SK-N-SH (cell line): ENCODE data around the gene SPATA19. TPM values are rescaled to one million over a fixed set of nuclear protein-coding genes. Genes with fewer than 3 reads are reported as not detected.

Experiments used
- CTCF ChIA-PET: fragments of 300-600, 350-600 bp; formaldehyde crosslinking; extraction: SDS; loops from one replicate; lab custom pipeline; 2021; lab: Yijun Ruan, JAX
- POLR2A ChIA-PET: fragments of 350-600 bp; sonication (Branson Sonifier 250); formaldehyde crosslinking; extraction: SDS; loops from one replicate; lab custom pipeline; 2020; ENCODE audit warnings: antibody characterized with exemption, inconsistent platforms; lab: Yijun Ruan, JAX
- DNase-seq: peaks from one replicate; pipeline ENCODE4 v3.0.0; 2012
- H2AFZ ChIP-seq: fragments of 200-600 bp; sonication (generic); 2 replicates; pipeline ENCODE4 v1.8.1; 2016; ENCODE audit warnings: antibody characterized with exemption, mild to moderate bottlenecking, low read depth
- H3F3A ChIP-seq: fragments of 200-600 bp; sonication (generic); replicated peaks from 2 replicates; pipeline ENCODE3; 2016; ENCODE audit warnings: antibody characterized with exemption, mild to moderate bottlenecking; ENCODE audit not compliant: insufficient read depth
- H3K27ac ChIP-seq, 2 experiments: fragments of 200-500 bp in 1 of 2; fragments of 200-600 bp in 1 of 2; sonication (Bioruptor generic) in 1 of 2; sonication (generic), shearing (Covaris generic) in 1 of 2; 2 replicates each; pipeline versions ENCODE4 v1.5.1 to v1.6.1; 2014 to 2016; ENCODE audit warnings: low read depth in 2 of 2, inconsistent platforms in 1 of 2, low read length in 1 of 2, mild to moderate bottlenecking in 1 of 2, mixed read lengths in 1 of 2
- H3K27me3 ChIP-seq: fragments of 200-600 bp; sonication (generic), shearing (Covaris generic); 2 replicates; pipeline ENCODE4 v1.6.1; 2016; ENCODE audit warnings: mixed run types; ENCODE audit not compliant: insufficient read depth
- H3K36me3 ChIP-seq, 2 experiments: fragments of 200-500 bp in 1 of 2; fragments of 200-600 bp in 1 of 2; sonication (Bioruptor generic) in 1 of 2; sonication (generic) in 1 of 2; replicated peaks in 1 of 2; 2 replicates each; pipeline versions ENCODE3 to v1.5.1; 2014 to 2016; ENCODE audit warnings: low read length in 1 of 2, mild to moderate bottlenecking in 1 of 2; ENCODE audit not compliant: insufficient read depth in 2 of 2, control insufficient read depth in 1 of 2
- H3K4me1 ChIP-seq, 2 experiments: fragments of 200-500 bp in 1 of 2; fragments of 200-600 bp in 1 of 2; sonication (Bioruptor generic) in 1 of 2; sonication (generic), shearing (Covaris generic) in 1 of 2; 2 replicates each; pipeline versions ENCODE4 v1.5.1 to v1.6.1; 2014 to 2016; ENCODE audit warnings: low read depth in 1 of 2, low read length in 1 of 2, mixed run types in 1 of 2; ENCODE audit not compliant: insufficient read depth in 2 of 2, control insufficient read depth in 1 of 2
- H3K4me2 ChIP-seq: fragments of 200-600 bp; sonication (generic), shearing (Covaris generic); 2 replicates; pipeline ENCODE4 v1.6.1; 2017; ENCODE audit warnings: mixed run types
- H3K4me3 ChIP-seq, 2 experiments: fragments of 200-500 bp in 1 of 2; fragments of 200-600 bp in 1 of 2; sonication (Bioruptor generic) in 1 of 2; sonication (generic), shearing (Covaris generic) in 1 of 2; 2 replicates each; pipeline versions ENCODE4 v1.5.1 to v1.8.1; 2014 to 2016; ENCODE audit warnings: low read depth in 2 of 2, inconsistent platforms in 1 of 2, low read length in 1 of 2, mild to moderate bottlenecking in 1 of 2, mixed read lengths in 1 of 2, moderate library complexity in 1 of 2
- H3K79me2 ChIP-seq: fragments of 200-600 bp; sonication (generic); 2 replicates; pipeline ENCODE4 v1.8.1; 2017; ENCODE audit warnings: mild to moderate bottlenecking; ENCODE audit not compliant: insufficient read depth
- H3K9ac ChIP-seq: fragments of 200-600 bp; sonication (generic); 2 replicates; pipeline ENCODE4 v1.6.1; 2017; ENCODE audit warnings: mixed run types
- H3K9me2 ChIP-seq: fragments of 200-600 bp; sonication (generic); 2 replicates; pipeline ENCODE4 v1.6.1; 2017; ENCODE audit warnings: mixed run types
- H3K9me3 ChIP-seq: fragments of 200-600 bp; sonication (generic); 2 replicates; pipeline ENCODE4 v1.6.1; 2017; ENCODE audit warnings: mixed run types, mild to moderate bottlenecking, moderate library complexity
- H4K20me1 ChIP-seq: fragments of 200-600 bp; sonication (generic); 2 replicates; pipeline ENCODE4 v1.6.1; 2017; ENCODE audit warnings: mild to moderate bottlenecking, mixed run types; ENCODE audit not compliant: insufficient read depth
- CTCF ChIP-seq: fragments of 200-600 bp; sonication (generic); IDR thresholded peaks from 2 replicates; pipeline ENCODE4 v1.6.1; 2017; ENCODE audit warnings: antibody characterized with exemption, mild to moderate bottlenecking, moderate library complexity
- EZH2phosphoT487 ChIP-seq: fragments of 200-600 bp; sonication (generic); IDR thresholded peaks from 2 replicates; pipeline ENCODE4 v1.6.1; 2017; ENCODE audit warnings: low read depth, mixed run types, mild to moderate bottlenecking, antibody characterized with exemption, moderate library complexity, borderline replicate concordance
- IRF3 ChIP-seq: fragments of 150-350 bp; IDR thresholded peaks from 2 replicates; pipeline ENCODE4 v1.6.1; 2016; ENCODE audit warnings: mild to moderate bottlenecking, low read depth, low read length
- JUND ChIP-seq: IDR thresholded peaks from 2 replicates; pipeline ENCODE4 v1.4.0; 2012
- MAX ChIP-seq: IDR thresholded peaks from 2 replicates; pipeline ENCODE4 v1.4.0; 2012; ENCODE audit warnings: low read depth
- MXI1 ChIP-seq: IDR thresholded peaks from 2 replicates; pipeline ENCODE4 v1.6.1; 2012; ENCODE audit warnings: mild to moderate bottlenecking, low read depth, low read length, improper control_type of control experiment
- POLR2AphosphoS5 ChIP-seq: IDR thresholded peaks from 2 replicates; pipeline ENCODE4 v1.6.1; 2012; ENCODE audit warnings: low read depth, low read length
- RAD21 ChIP-seq: IDR thresholded peaks from 2 replicates; pipeline ENCODE4 v1.6.1; 2012; ENCODE audit warnings: mild to moderate bottlenecking, low read length
- RCOR1 ChIP-seq: fragments of 150-350 bp; IDR thresholded peaks from 2 replicates; pipeline ENCODE4 v1.6.1; 2017; ENCODE audit warnings: antibody characterized with exemption, low read length
- RFX5 ChIP-seq: IDR thresholded peaks from 2 replicates; pipeline ENCODE4 v1.6.1; 2012; ENCODE audit warnings: mild to moderate bottlenecking, improper control_type of control experiment, low read length
- SIN3A ChIP-seq: IDR thresholded peaks from 2 replicates; pipeline ENCODE4 v1.6.1; 2012; ENCODE audit warnings: low read depth, mild to moderate bottlenecking, low read length, moderate library complexity, borderline replicate concordance
- TAF1 ChIP-seq: IDR thresholded peaks from 2 replicates; pipeline ENCODE4 v1.6.1; 2012; ENCODE audit warnings: low read depth, mild to moderate bottlenecking, low read length, moderate library complexity, borderline replicate concordance
- TEAD4 ChIP-seq: IDR thresholded peaks from 2 replicates; pipeline ENCODE4 v1.4.0; 2012; ENCODE audit warnings: mild to moderate bottlenecking, borderline replicate concordance; ENCODE audit not compliant: insufficient read depth
- USF1 ChIP-seq: IDR thresholded peaks from 2 replicates; pipeline ENCODE4 v1.4.0; 2012; ENCODE audit warnings: low read depth, borderline replicate concordance
- ZBTB33 ChIP-seq: IDR thresholded peaks from 2 replicates; pipeline ENCODE4 v1.4.0; 2012; ENCODE audit warnings: low read depth, borderline replicate concordance
- WGBS: methylation state at CpG from one replicate; pipeline ENCODE4 v1.1.6; 2017; ENCODE audit warnings: low lambda C conversion rate; 5-methylcytosine and 5-hydroxymethylcytosine counted together
- polyA plus RNA-seq, 3 experiments: library from polyadenylated mRNA; depleted of rRNA; stranded (reverse); fragments of >200 nt; gene quantifications; 2 replicates each; pipeline ENCODE4 v1.2.3, GENCODE V29; 2012

Gene SPATA19
- polyA plus RNA-seq, 1 of the 3 experiments (the other 2 are of a cell fraction) = not detected

GRCh38 chr11:133889188-133889587 lies 43.9 kb upstream of the SPATA19 start:
- Histone ChIP-seq H3F3A (no peaks in the 10 kb centered on the region), H3K4me3 (no peak overlapping the region), H2AFZ (no peak overlapping the region), H4K20me1 (no peaks in the 10 kb centered on the region), H3K79me2 (no peaks in the 10 kb centered on the region), H3K9me3 (no peaks in the 10 kb centered on the region), H3K36me3 (no peaks in the 10 kb centered on the region), H3K27ac (no peak overlapping the region), H3K9me2 (no peaks in the 10 kb centered on the region), H3K4me1 (no peaks in the 10 kb centered on the region)
- WGBS = 17% methylated on average over 5 of the region's 5 CpGs
- CTCF ChIA-PET = no interaction called here
- DNase-seq = no peak
- TF ChIP-seq RCOR1 (no peak), ZBTB33 (no peak), IRF3 (no peak), TEAD4 (no peak), CTCF (no peak), RFX5 (no peak), TAF1 (no peak), POLR2AphosphoS5 (no peak), JUND (no peak)
- TF ChIP-seq, all 33 proteins: peak for 0
- Histone ChIP-seq H3K27me3 (no peaks in the 10 kb centered on the region), H3K9ac (no peak overlapping the region), H3K4me2 (no peak overlapping the region)
- POLR2A ChIA-PET = no interaction called here

- POLR2A ChIA-PET = no interaction called here
- H3K27me3 ChIP-seq = no peaks in the 10 kb centered on the region
- H3K4me3 ChIP-seq = no peak overlapping the region
- H3K9me3 ChIP-seq = no peaks in the 10 kb centered on the region
- no peaks in the 10 kb centered on the region for H3K9me2 ChIP-seq
- no peak overlapping the region for H2AFZ ChIP-seq
- no peak overlapping the region for H3K4me2 ChIP-seq
- DNase-seq = no peak
- WGBS = 9% methylated on average over 5 of the region's 5 CpGs
- H3K27ac ChIP-seq = no peak overlapping the region
- no peaks in the 10 kb centered on the region for H4K20me1 ChIP-seq
- CTCF ChIA-PET = no interaction called here
- no peaks in the 10 kb centered on the region for H3F3A ChIP-seq
- no peak overlapping the region for H3K9ac ChIP-seq
- no peaks in the 10 kb centered on the region for H3K4me1 ChIP-seq
- no peaks in the 10 kb centered on the region for H3K36me3 ChIP-seq
- no peaks in the 10 kb centered on the region for H3K79me2 ChIP-seq
- no peak for TF ChIP-seq SIN3A
- no peak for TF ChIP-seq ZBTB33
- no peak for TF ChIP-seq CTCF
- TF ChIP-seq EZH2phosphoT487 = no peak
- no peak for TF ChIP-seq USF1
- no peak for TF ChIP-seq RCOR1
- TF ChIP-seq MAX = no peak
- no peak for TF ChIP-seq RAD21
- TF ChIP-seq MXI1 = no peak
These were observed 42.5 kb upstream of the SPATA19 start for GRCh38 chr11:133887692-133888332.
